VCaP (cell line): Measurements from ENCODE around the gene TM9SF3.

Source experiments
- H3K27ac ChIP-seq: fragments of 450-650 bp; 2 replicates; pipeline ENCODE4 v1.5.1; 2017
- TF ChIP-seq, protein P1 (sequence below): fragments of 450-650 bp; conservative IDR thresholded peaks from 2 replicates; pipeline ENCODE4 v1.5.1; 2017; ENCODE audit warnings: mild to moderate bottlenecking, moderate library complexity

TM9SF3 gene

DNA sequence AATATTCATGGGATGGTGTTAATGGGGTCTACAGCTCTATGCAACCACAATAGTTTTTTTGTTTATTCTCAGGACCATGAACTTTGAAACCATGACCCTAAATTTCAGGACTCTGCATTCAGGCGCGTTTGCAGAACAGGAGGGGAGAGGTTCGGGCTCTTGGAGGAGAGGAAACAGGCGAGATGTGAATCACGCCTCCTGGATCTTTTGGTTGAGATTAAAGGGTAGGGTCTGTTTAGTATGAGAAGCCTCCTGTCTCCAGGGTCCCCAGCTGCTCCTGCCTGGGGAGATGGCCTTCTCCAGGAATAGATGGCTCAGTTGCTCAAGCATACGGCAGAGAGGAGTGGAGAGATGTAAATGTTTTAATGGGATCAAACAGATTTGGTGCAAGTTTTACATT lies 91.3 kb downstream of the TM9SF3 start:
- TF ChIP-seq, protein P1, sequence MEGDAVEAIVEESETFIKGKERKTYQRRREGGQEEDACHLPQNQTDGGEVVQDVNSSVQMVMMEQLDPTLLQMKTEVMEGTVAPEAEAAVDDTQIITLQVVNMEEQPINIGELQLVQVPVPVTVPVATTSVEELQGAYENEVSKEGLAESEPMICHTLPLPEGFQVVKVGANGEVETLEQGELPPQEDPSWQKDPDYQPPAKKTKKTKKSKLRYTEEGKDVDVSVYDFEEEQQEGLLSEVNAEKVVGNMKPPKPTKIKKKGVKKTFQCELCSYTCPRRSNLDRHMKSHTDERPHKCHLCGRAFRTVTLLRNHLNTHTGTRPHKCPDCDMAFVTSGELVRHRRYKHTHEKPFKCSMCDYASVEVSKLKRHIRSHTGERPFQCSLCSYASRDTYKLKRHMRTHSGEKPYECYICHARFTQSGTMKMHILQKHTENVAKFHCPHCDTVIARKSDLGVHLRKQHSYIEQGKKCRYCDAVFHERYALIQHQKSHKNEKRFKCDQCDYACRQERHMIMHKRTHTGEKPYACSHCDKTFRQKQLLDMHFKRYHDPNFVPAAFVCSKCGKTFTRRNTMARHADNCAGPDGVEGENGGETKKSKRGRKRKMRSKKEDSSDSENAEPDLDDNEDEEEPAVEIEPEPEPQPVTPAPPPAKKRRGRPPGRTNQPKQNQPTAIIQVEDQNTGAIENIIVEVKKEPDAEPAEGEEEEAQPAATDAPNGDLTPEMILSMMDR, result no peak
- H3K27ac ChIP-seq, result peak overlapping the region; percentile 36; the same call in 1 of the 2 replicates

DNA sequence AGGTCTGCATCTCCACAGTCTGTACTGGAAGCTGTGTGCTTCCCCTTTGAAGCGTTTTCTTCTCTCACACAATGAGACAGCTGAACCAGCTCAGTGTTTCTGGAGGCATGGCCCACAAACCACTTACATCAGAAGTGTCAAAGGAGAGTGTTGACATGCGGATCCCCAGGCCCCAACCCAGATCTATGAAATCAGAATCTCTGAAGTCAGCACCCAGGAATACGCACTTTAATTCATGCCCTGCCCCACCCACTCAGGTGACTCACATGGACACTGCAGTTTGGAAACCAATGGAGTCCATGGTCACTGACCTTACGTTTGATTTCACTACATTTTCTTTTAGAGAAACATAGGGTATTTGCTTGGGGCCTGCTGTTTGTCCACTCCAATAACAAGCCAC lies 92.1 kb downstream of the TM9SF3 start:
- TF ChIP-seq, protein P1, result no peak
- H3K27ac ChIP-seq, result peak overlapping the region; percentile 36; the same call in 1 of the 2 replicates

DNA sequence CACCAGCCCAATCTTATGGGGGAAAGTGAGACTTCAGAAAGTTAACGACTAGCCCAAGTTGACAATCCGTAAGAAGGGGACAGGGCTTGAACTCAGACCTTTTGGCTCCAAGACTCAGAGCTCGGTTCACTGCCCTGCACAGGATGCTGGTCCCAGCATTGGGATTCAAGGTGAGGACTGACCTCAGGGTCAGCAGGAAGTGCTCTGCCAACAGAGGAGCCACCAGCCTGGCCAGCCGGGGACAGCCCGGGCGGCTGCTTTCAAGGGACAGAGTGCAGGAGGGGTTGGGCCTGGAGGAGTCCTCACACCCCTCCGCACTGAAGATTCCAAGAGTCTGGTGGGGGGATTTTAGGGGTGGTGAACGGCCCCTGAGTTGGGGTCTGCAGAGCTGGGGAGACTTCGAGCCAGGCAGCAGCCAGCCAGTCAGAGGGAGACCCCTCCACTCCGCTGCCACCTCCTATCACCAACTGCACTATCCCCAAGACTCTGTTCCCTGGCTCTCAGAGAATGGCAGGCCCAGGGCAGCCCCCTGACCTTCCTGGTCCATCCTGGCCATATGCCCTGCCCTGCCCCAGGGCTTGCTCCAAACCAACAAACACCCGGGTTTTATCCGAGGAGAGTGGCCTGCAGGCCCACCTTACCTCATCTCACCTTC lies 92.8 kb downstream of the TM9SF3 start:
- peak overlapping the region; percentile 36; the same call in 1 of the 2 replicates for H3K27ac ChIP-seq
- TF ChIP-seq, protein P1, result no peak

DNA sequence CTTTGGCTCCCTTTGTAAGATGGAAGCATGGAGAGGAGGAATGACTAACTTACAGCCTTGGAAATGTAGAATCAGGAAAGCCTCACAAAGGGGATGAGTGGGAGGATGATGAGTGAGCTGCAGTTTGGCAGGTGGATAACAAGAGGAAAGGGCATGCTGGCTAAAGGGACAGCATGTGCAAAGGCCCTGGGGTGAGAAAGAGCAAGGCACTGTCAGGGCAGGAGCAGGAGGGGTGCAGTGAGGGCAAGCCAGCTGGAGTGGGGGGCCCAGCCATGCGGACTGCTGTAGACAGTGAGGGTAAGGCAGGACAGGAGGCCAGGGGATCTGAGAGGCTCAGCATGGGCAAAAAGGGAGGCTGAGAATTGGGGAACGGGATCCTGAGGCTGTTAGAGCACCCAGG lies 93.6 kb downstream of the TM9SF3 start:
- TF ChIP-seq, protein P1, result no peak
- H3K27ac ChIP-seq, result no peak overlapping the region

DNA sequence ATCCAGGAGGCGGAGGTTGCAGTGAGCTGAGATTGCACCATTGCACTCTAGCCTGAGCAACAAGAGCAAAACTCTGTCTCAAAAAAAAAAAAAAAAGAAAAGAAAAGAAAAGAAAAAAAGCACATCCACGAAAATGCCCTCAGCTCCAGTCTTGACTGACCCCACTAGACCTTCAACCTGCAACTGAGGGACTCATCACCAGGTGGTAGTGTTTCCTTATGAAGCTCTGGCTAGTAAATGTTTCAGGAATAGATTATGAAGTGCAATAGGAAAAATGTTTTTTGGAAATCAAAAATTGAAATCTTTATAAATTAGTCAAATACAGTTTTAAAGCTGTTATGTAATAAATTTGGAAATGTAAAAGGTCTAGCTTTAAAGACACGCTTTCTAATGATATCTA lies 95.5 kb downstream of the TM9SF3 start:
- no peak overlapping the region for H3K27ac ChIP-seq
- TF ChIP-seq, protein P1, result peak; percentile 66

DNA sequence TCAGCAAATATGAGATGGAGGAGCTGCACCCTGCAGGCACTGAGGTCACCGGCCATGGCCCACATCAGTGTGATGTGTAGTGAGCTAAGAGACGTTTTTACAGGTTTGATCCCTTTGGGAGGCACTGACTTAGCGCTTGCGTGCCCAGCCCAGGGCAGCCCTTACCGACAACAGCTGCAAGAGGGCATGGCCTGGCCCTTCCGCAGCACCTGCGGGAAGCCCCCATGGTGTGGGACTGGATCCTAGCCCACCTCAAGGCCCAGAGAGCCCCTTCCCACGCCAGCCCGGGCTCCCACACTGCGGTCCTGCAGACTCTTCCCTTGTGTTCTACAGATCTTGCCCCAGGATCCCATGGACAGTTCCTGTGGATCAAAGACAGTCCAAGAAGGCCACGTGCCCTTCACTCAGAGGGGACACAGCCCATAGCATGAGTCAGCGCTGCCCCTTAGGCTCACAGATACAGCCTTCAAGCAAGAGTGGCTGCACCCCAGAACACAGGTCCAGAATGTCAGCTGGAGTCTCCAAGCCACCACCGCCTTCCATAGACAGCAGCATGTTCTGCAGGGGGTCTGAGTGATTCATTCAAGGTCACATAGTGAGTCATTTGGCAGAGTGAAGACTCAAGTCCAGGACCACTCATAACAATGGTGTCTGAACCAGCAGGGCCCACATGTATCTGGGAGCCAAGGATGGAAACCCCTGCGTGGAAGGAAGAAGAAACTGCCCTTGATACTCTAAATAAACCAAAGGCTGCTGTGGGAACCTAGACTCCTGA lies 98.5 kb downstream of the TM9SF3 start:
- TF ChIP-seq, protein P1, result no peak
- H3K27ac ChIP-seq, result no peak overlapping the region

DNA sequence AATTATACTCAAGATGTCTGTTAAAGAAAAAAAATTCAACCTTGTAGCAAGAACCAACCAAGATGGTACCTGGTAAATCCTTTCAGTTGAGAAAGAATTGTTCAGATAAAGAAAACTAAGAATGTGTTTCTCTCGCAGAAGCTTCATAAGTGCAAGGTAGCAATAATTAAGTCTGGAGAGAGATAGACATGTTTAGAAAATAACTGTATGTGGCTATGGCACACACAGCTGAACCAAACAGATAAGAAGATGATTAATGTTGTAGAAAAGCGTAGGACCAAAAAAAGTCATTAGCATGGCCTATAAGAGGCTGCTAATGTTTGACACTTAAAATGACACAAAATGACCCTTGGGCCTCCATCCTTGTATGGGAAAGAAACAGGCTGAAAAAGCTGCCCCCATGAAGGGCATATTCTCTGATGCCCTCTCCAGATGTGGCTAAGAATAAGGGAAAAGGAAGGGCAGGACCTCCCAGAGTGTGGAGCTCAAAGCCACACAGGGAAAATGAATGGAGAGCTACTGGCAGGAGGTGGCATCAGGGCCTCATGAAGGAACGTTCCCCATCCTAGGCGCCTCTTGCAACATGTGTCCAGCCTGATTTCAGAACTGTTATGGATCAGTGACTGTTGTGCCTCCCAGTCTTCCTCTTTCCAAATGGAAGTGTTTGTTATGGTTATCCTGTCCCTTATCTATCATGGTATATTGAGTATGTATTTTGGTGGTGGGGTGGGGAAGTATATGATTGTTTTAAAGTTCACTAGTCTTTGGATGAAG lies 103.8 kb downstream of the TM9SF3 start:
- TF ChIP-seq, protein P1, result no peak

More for the DNA sequence above, 103.8 kb downstream of the TM9SF3 start:
- H3K27ac ChIP-seq, result no peak overlapping the region
